A673 (cell line): ENCODE results near the gene TIMM29.

ENCODE experiments used
- CTCF ChIP-seq: fragments of 300-800, 200-600 bp; sonication (generic); conservative IDR thresholded peaks from 2 replicates; pipeline ENCODE4 v1.5.1; 2017; ENCODE audit warnings: low read depth, mild to moderate bottlenecking, antibody characterized with exemption, low read length, moderate library complexity, mixed read lengths
- EZH2 ChIP-seq: fragments of 200-600 bp; sonication (generic); IDR thresholded peaks from 2 replicates; pipeline ENCODE4 v1.6.1; 2017; ENCODE audit warnings: borderline replicate concordance, low read depth, mild to moderate bottlenecking, mixed read lengths, antibody characterized with exemption, low read length; ENCODE audit not compliant: poor library complexity, severe bottlenecking

GRCh38 chr19:10881403-10882107, 47.1 kb upstream of the TIMM29 start:
- TF ChIP-seq CTCF (no peak), EZH2 (no peak)
